Chondrocyte (in vitro differentiated cells): ENCODE results near the gene PLSCR2. TPM values are rescaled to one million over a fixed set of nuclear protein-coding genes. Genes with fewer than 3 reads are reported as not detected.
"Not testable (repeated sequence)": the region's sequence is repeated elsewhere in the genome, so short reads cannot be mapped to it uniquely, and the experiment has no call there.

Experiments used
- DNase-seq: peaks from one replicate; pipeline ENCODE4 v3.0.0; 2021; ENCODE audit warnings: mixed read lengths, low spot score
- H3K27ac Mint-ChIP-seq: one replicate; pipeline ENCODE4 v1.8.0; 2021; ENCODE audit warnings: mild to moderate bottlenecking, moderate library complexity, mixed read lengths; ENCODE audit not compliant: unreplicated experiment
- H3K27me3 Mint-ChIP-seq: 2 replicates; pipeline ENCODE4 v1.8.0; 2021; ENCODE audit warnings: low read depth, mixed read lengths
- H3K36me3 Mint-ChIP-seq: 2 replicates; pipeline ENCODE4 v1.8.0; 2021; ENCODE audit warnings: low read depth, mixed read lengths
- H3K4me1 Mint-ChIP-seq: 2 replicates; pipeline ENCODE4 v1.8.0; 2021; ENCODE audit warnings: low read depth, mild to moderate bottlenecking, mixed read lengths
- H3K4me3 Mint-ChIP-seq: one replicate; pipeline ENCODE4 v1.8.0; 2021; ENCODE audit warnings: mild to moderate bottlenecking, moderate library complexity, mixed read lengths; ENCODE audit not compliant: unreplicated experiment
- H3K9me3 Mint-ChIP-seq: 2 replicates; pipeline ENCODE4 v1.8.0; 2021; ENCODE audit warnings: low read depth, mixed read lengths
- CTCF ChIP-seq: fragments of 200-600 bp; sonication (generic); IDR thresholded peaks from 2 replicates; pipeline ENCODE4 v1.5.0; 2021; ENCODE audit warnings: antibody characterized with exemption, mild to moderate bottlenecking, moderate library complexity
- total RNA-seq: library from RNA; stranded (reverse); gene quantifications from 3 replicates; pipeline ENCODE4 v1.2.1, GENCODE V29; 2021

PLSCR2 gene
- total RNA-seq, 1 donor from 2014 or later = not detected

GRCh38 chr3:146464005-146464595 lies 5.3 kb downstream of the PLSCR2 start:
- DNase-seq = no peak
- Mint-ChIP-seq H3K9me3 (no peaks in the 10 kb centered on the region), H3K4me3 (no peak overlapping the region), H3K27me3 (no peaks in the 10 kb centered on the region), H3K4me1 (peaks cover 34% of the 10 kb centered on the region), H3K27ac (no peak overlapping the region), H3K36me3 (no peaks in the 10 kb centered on the region)
- no peak for TF ChIP-seq CTCF

GRCh38 chr3:146454796-146455195 lies 14.6 kb downstream of the PLSCR2 start:
- H3K4me3 Mint-ChIP-seq = no peak overlapping the region
- H3K4me1 Mint-ChIP-seq = peaks cover 4% of the 10 kb centered on the region
- TF ChIP-seq CTCF = no peak
- H3K9me3 Mint-ChIP-seq = no peaks in the 10 kb centered on the region
- DNase-seq = no peak
- H3K27ac Mint-ChIP-seq = no peak overlapping the region
- H3K36me3 Mint-ChIP-seq = no peaks in the 10 kb centered on the region
- H3K27me3 Mint-ChIP-seq = no peaks in the 10 kb centered on the region

- TF ChIP-seq CTCF = no peak
Observed at GRCh38 chr3:146449613-146450012, 19.7 kb downstream of the PLSCR2 start.

GRCh38 chr3:146449076-146449475 lies 20.3 kb downstream of the PLSCR2 start:
- Mint-ChIP-seq H3K9me3 (peaks cover 20% of the 10 kb centered on the region), H3K27me3 (no peaks in the 10 kb centered on the region), H3K4me3 (no peak overlapping the region), H3K27ac (no peak overlapping the region), H3K36me3 (peaks cover 5% of the 10 kb centered on the region), H3K4me1 (no peaks in the 10 kb centered on the region)
- no peak for TF ChIP-seq CTCF
- no peak for DNase-seq

More at GRCh38 chr3:146449613-146450012, 19.7 kb downstream of the PLSCR2 start:
- no peak overlapping the region for H3K4me3 Mint-ChIP-seq
- H3K27ac Mint-ChIP-seq = no peak overlapping the region
- no peak for DNase-seq
- H3K36me3 Mint-ChIP-seq = peaks cover 5% of the 10 kb centered on the region
- H3K27me3 Mint-ChIP-seq = no peaks in the 10 kb centered on the region
- no peaks in the 10 kb centered on the region for H3K4me1 Mint-ChIP-seq
- H3K9me3 Mint-ChIP-seq = peaks cover 17% of the 10 kb centered on the region

- H3K4me3 Mint-ChIP-seq = no peak overlapping the region
- H3K27ac Mint-ChIP-seq = no peak overlapping the region
- peaks cover 1% of the 10 kb centered on the region for H3K27me3 Mint-ChIP-seq
- no peaks in the 10 kb centered on the region for H3K4me1 Mint-ChIP-seq
- TF ChIP-seq CTCF = no peak
- peaks cover 20% of the 10 kb centered on the region for H3K9me3 Mint-ChIP-seq
- peaks cover 5% of the 10 kb centered on the region for H3K36me3 Mint-ChIP-seq
- DNase-seq = no peak
Observed at GRCh38 chr3:146446026-146446425, 23.3 kb downstream of the PLSCR2 start.

- not testable (repeated sequence) for DNase-seq, H3K27ac Mint-ChIP-seq, H3K36me3 Mint-ChIP-seq, H3K4me1 Mint-ChIP-seq, H3K4me3 Mint-ChIP-seq, H3K27me3 Mint-ChIP-seq
- H3K9me3 Mint-ChIP-seq = peaks cover 11% of the 10 kb centered on the region
Observed at GRCh38 chr3:146440310-146440709, 29.1 kb downstream of the PLSCR2 start.
